VCaP (cell line): Measurements from ENCODE around the gene MYO1G.
"Not testable (repeated sequence)": the region's sequence is repeated elsewhere in the genome, so short reads cannot be mapped to it uniquely, and the experiment has no call there.

Source experiments
- H3K27ac ChIP-seq: fragments of 450-650 bp; 2 replicates; pipeline ENCODE4 v1.5.1; 2017
- TF ChIP-seq, protein P1 (sequence below): fragments of 450-650 bp; conservative IDR thresholded peaks from 2 replicates; pipeline ENCODE4 v1.5.1; 2017; ENCODE audit warnings: mild to moderate bottlenecking, moderate library complexity

Gene MYO1G

DNA sequence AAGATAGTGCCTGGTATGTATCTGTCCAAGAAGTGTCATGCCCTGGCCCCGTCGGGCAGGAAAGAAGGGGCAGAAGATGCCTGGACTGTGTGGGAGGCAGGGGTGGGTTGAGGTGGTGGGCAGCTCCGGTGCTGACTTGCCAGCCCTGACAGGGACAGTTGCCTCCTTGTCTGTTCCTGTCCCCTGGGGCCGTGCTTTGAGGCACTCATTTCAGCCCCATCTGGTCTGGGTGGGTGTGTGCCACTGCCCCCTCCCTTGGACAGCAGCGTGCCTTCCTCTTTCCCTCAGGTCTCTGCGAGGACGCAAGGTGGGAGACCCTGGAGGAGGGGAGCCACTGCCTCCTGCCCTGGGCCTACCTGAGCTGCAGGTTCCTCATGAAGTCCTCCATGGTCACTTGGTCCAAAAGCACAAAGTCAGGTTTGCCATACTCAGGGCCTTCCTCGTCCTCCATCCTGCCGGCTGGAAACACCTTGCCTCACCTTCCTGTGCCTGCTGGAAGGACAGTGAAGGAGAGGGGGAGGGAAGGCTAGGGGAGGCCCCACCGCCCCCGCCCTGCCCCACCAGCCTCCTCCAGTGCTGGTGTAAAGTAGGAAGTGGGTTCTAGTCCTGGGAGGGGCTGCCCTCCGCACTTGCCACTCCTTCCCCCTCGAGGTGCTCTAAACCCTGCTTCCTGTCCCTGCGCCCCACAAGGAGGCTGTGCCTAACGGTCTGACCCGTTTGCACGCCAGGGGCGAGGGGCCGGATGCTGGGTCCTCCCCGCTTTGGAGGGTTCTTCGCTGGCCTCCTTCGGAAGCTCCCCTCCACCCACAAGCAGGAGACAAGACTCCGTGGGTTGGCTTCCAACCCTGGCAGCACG lies at the start of gene MYO1G:
Gene MYO1G, minus strand, starts transcription at position 505 of the 856 bp plus-strand sequence. Its CDS starts 54 bp downstream, at position 451.
- no peak within 1 kb of the TSS for H3K27ac ChIP-seq
- TF ChIP-seq, protein P1, sequence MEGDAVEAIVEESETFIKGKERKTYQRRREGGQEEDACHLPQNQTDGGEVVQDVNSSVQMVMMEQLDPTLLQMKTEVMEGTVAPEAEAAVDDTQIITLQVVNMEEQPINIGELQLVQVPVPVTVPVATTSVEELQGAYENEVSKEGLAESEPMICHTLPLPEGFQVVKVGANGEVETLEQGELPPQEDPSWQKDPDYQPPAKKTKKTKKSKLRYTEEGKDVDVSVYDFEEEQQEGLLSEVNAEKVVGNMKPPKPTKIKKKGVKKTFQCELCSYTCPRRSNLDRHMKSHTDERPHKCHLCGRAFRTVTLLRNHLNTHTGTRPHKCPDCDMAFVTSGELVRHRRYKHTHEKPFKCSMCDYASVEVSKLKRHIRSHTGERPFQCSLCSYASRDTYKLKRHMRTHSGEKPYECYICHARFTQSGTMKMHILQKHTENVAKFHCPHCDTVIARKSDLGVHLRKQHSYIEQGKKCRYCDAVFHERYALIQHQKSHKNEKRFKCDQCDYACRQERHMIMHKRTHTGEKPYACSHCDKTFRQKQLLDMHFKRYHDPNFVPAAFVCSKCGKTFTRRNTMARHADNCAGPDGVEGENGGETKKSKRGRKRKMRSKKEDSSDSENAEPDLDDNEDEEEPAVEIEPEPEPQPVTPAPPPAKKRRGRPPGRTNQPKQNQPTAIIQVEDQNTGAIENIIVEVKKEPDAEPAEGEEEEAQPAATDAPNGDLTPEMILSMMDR, result no peak

DNA sequence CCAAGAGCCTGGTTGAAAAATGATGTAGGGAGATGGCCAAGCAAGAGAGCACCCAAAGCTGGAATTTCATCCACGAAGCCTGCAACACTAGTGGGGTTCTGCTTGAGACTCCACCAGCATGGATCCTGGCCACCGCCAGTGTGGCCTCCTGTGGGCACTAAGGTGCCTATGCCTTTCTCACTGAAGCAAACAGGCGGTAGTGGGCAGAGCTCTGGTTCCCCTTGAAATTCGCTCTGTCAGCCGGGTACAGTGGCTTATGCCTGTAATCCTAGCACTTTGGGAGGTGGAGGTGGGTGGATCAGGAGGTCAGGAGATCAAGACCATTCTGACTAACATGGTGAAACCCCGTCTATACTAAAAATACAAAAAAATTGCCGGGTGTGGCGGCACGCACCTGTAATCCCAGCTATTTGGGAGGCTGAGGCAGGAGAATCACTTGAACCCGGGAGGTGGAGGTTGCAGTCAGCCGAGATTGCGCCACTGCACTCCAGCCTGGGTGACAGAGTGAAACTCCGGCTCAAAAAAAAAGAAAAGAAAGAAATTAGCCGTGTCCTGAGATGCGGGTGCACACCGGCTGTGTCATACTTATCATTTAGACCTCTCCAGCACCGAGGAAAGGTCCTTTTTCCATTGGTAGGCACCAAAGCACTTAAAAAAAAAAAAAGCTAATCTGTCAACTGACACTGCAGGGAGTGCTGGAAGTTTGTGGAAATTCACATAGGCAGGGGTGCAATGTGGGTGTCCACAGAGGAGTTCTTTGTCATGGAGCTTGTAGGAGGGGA lies 49.5 kb upstream of the MYO1G start:
- TF ChIP-seq, protein P1, result no peak
- H3K27ac ChIP-seq, result no peak overlapping the region

DNA sequence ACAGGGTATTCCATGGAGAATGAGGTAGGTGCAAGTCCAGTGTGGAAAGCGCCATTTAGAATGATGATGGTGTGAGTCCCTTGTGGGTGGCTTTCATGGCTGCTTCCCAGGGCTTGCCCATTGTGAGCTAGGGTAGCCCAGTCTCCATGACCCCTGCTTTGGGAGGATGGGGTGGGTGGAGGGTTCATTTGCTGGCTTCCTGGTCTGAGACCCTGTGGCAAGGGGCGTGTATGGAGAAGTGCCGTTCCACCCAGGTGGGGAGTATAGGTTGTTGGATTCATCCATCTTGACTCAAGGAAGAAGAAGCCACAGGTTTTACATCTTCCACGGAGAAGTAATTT lies 48.9 kb upstream of the MYO1G start:
- TF ChIP-seq, protein P1, result no peak
- no peak overlapping the region for H3K27ac ChIP-seq

GRCh38 chr7:45026984-45027773 lies 48.4 kb upstream of the MYO1G start:
- H3K27ac ChIP-seq, result no peak overlapping the region
- TF ChIP-seq, protein P1, result no peak

DNA sequence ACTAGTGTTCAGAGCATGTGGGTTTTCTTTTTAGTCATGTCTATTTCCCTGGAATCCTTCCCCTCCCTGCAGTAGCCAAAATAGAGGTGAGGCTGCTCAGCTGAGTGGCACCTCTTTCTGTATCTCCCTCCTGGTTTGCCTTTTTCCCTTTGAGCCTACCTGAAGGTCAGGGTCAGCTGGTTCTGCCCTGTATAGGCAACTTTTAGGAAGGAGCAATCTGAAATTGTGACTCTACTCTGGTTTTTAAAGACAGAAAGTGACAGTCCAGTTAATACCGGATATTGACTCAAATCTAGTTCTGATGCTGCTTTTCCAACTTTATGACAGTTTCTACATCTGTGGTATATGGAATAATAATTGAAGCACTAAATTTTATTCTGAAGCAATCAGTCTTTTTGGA lies 47.2 kb upstream of the MYO1G start:
- H3K27ac ChIP-seq, result no peak overlapping the region

GRCh38 chr7:45025473-45025872 lies 46.7 kb upstream of the MYO1G start:
- not testable (repeated sequence) for H3K27ac ChIP-seq

More for the DNA sequence above, 47.2 kb upstream of the MYO1G start:
- TF ChIP-seq, protein P1, result no peak

GRCh38 chr7:45024126-45024744 lies 45.4 kb upstream of the MYO1G start:
- no peak overlapping the region for H3K27ac ChIP-seq

More at GRCh38 chr7:45024126-45024744, 45.4 kb upstream of the MYO1G start:
- TF ChIP-seq, protein P1, result no peak
